ENCODE measurements around the gene PDE2A.
A peak's percentile ranks its signal among the peaks of the same experiment; 100 is the strongest.

Gene PDE2A

DNA sequence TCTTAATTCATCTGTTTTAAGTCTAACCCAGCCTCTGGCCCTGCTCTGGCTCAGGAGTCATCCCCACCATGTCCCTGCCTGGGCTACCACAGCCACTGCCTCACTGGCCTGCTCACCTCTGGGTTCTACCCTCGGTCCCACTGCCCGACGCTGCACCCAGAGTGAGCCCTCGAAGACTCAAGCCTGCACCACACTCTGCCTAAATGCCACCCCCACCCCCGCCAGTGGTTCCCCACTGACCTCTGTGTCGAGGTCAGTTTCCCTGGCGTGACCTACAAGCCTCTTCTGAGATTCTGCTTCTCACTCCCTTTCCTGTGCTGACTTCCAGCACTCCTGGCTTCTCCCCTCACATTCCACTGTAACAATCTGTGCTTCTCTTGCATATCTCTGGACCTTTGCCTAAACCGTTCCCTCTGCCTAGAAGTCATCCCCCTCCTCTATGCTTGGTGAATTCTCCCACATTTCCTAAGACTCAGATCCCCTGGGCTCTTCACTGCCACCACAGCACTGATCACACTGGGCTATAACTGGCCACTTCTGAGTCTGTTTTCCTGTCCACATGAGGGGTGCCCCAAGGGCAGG, 12.5 kb upstream of the PDE2A start:
- Histone ChIP-seq H3K4me3 (replicated peaks; ENCODE audit: low read depth, low read length) (no peak overlapping the region), H3K27me3 (replicated peaks; ENCODE audit: control insufficient read depth, insufficient read depth, low read length) (no peaks in the 10 kb centered on the region), H3K36me3 (ENCODE audit: control insufficient read depth, insufficient read depth, low read length) (peaks cover 43% of the 10 kb centered on the region)
- DNase-seq (ENCODE audit: extremely low read depth, insufficient read length): no peak
- no peak for TF ChIP-seq CTCF (IDR thresholded peaks at IDR 0.05; ENCODE audit: insufficient read depth, low read length, poor library complexity, severe bottlenecking)

DNA sequence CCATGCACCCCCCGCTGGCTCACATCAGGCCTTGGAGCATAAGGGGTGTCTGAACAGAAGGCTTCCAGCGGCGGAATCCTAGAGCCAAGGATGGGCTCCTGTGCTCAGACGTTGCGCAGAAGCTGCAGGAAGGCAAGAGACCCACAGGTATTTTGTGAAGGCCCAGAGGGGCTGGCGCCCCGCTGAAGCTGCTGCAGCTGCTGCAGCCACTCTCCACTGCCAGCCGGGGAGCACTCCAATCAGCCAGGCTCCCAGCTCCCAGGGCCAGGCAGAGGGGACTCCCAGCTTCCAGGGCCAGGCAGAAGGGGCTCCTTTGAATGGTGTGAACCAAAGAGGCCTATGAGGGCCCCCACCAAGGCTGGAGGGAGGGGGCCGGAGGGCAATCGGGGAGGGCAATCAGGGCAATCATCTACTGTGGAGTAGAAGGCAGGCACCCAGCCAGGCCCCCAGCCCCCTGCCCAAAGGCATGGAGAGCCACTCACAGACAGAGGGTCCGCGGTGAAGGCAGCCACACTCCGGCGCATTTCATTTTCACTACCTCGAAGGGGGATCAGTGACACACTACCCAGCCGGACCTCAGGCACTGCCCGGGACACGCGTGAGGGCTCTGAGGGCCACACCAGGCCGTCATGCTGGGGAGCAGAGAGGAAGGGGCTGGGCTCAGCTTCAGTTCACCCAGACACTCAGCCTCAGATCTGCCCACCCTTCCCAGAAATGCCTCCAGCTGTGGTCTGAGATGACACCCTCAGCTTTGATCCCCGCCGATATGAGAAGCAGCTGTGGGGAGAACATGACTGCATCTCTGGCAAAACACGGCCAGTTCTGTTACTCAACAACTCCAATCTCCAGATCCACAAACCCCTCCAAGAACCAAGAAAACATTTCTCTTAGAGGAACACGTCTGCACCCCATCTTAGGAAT, 11.6 kb upstream of the PDE2A start:
- no peaks in the 10 kb centered on the region for H3K27me3 ChIP-seq (replicated peaks; ENCODE audit: control insufficient read depth, insufficient read depth, low read length)
- H3K4me3 ChIP-seq (replicated peaks; ENCODE audit: low read depth, low read length): no peak overlapping the region
- H3K36me3 ChIP-seq (ENCODE audit: control insufficient read depth, insufficient read depth, low read length): peaks cover 35% of the 10 kb centered on the region
- no peak for DNase-seq (ENCODE audit: extremely low read depth, insufficient read length)
- no peak for TF ChIP-seq CTCF (IDR thresholded peaks at IDR 0.05; ENCODE audit: insufficient read depth, low read length, poor library complexity, severe bottlenecking)

DNA sequence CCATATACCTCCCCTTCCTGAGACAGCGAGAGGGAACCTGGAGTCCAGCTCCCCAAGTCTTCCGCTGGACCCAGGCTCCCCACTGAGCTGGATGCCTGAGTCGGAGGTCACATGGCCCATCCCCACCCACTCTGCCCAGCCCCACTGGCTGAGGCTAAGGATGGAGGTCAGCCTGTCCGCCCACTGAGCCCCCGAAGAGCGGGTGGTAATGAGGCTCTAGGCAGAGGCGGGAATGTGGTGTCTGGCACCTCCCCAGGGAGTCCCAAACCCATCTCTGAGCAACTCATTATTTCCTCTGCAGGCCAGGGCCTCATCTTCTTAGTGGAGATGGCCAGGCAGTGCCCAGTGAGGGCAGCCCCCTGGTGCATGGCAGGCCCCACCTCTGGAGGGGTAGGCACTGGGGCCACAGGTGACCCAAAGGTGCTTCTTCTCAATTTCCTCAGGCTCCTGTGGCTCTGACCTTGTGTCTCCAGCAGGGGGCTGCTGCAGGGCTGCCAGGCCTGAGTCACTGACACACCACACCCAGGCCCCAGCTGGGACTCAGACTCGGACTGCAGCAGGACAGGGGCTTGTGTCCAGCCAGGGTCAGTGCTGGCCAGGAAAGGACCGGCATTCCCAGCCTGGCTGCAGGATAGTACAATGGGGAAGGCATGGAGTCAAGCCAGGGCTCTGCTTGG, 10.2 kb upstream of the PDE2A start:
- no peaks in the 10 kb centered on the region for H3K27me3 ChIP-seq (replicated peaks; ENCODE audit: control insufficient read depth, insufficient read depth, low read length)
- peak; percentile 82 for TF ChIP-seq CTCF (IDR thresholded peaks at IDR 0.05; ENCODE audit: insufficient read depth, low read length, poor library complexity, severe bottlenecking)
- no peak overlapping the region for H3K4me3 ChIP-seq (replicated peaks; ENCODE audit: low read depth, low read length)
- peak; percentile 49 for DNase-seq (ENCODE audit: extremely low read depth, insufficient read length)
- H3K36me3 ChIP-seq (ENCODE audit: control insufficient read depth, insufficient read depth, low read length): peaks cover 31% of the 10 kb centered on the region

- Histone ChIP-seq H3K27me3 (replicated peaks; ENCODE audit: control insufficient read depth, insufficient read depth, low read length) (no peaks in the 10 kb centered on the region), H3K36me3 (ENCODE audit: control insufficient read depth, insufficient read depth, low read length) (peaks cover 27% of the 10 kb centered on the region), H3K4me3 (replicated peaks; ENCODE audit: low read depth, low read length) (no peak overlapping the region)
- DNase-seq (ENCODE audit: extremely low read depth, insufficient read length): peak; percentile 59
- TF ChIP-seq CTCF (IDR thresholded peaks at IDR 0.05; ENCODE audit: insufficient read depth, low read length, poor library complexity, severe bottlenecking): peak; percentile 99
Measured at GRCh38 chr11:72683782-72684200, 9.6 kb upstream of the PDE2A start.

DNA sequence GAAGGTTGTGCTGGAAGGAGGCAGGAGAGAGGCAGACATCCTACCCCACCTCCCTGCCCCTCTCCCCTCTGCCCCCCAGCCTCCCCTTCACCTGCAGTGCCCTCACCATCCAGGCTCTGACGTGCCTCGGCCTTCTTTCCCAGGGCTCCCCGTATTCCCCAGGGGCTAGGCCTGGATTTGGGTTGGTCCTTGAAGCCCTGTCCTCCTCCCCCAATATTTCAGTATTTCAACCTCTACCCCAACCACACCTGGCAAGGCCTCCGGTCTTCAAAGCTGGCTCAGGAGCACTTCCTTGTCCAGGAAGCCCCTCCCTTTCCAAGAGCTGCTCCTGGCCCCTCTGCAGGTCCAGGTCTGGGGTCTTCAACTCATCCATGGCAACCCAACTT, 8.6 kb upstream of the PDE2A start:
- Histone ChIP-seq H3K27me3 (replicated peaks; ENCODE audit: control insufficient read depth, insufficient read depth, low read length) (peaks cover 1% of the 10 kb centered on the region; the same call in 1 of the 2 replicates), H3K4me3 (replicated peaks; ENCODE audit: low read depth, low read length) (no peak overlapping the region), H3K36me3 (ENCODE audit: control insufficient read depth, insufficient read depth, low read length) (peaks cover 23% of the 10 kb centered on the region)
- TF ChIP-seq CTCF (IDR thresholded peaks at IDR 0.05; ENCODE audit: insufficient read depth, low read length, poor library complexity, severe bottlenecking): no peak
- DNase-seq (ENCODE audit: extremely low read depth, insufficient read length): no peak
